WTC11 (cell line): ENCODE results near the gene SBF1.

Experiments used
- CREB1 ChIP-seq: sonication (generic); formaldehyde crosslinking; IDR thresholded peaks from 2 replicates; pipeline ENCODE4 v1.8.0; 2023; ENCODE audit warnings: mild to moderate bottlenecking, missing genetic modification reagents
- SP1 ChIP-seq: sonication (generic); formaldehyde crosslinking; conservative IDR thresholded peaks from 2 replicates; pipeline ENCODE4 v1.8.1; 2022; ENCODE audit warnings: missing genetic modification reagents
- TF ChIP-seq, protein P1 (sequence below): fragments of 200-600 bp; IDR thresholded peaks from 2 replicates; pipeline ENCODE4 v1.8.0; 2022; ENCODE audit warnings: antibody characterized with exemption
- TF ChIP-seq, protein P2 (sequence below): sonication (generic); formaldehyde crosslinking; IDR thresholded peaks from 2 replicates; pipeline ENCODE4 v1.8.1; 2023; ENCODE audit warnings: mild to moderate bottlenecking, missing genetic modification reagents, borderline replicate concordance
- TF ChIP-seq, protein P3 (sequence below): sonication (generic); formaldehyde crosslinking; IDR thresholded peaks from 2 replicates; pipeline ENCODE4 v1.8.0; 2023; ENCODE audit warnings: missing genetic modification reagents, mild to moderate bottlenecking, borderline replicate concordance

DNA sequence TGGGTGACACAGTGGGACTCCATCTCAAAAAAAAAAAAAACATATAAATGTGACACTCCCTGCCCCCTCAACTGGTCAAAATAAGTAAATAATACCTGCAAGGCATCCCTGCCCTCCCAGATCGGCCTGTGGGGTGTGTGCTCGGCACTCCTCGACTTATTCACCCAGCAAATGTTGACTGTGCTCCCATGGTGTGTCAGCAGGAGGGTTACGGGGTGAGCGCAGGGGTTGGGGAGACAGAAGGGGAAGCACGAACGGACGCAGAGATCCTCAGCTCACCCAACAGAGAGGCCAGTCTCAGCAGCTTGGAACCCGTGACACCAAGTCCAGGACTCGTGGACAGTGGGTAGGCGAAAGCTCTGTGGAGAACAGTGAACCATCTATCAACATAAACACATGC, 4.9 kb upstream of the SBF1 start:
- no peak for TF ChIP-seq SP1 (CRISPR knock-in tag)
- TF ChIP-seq, protein P1, sequence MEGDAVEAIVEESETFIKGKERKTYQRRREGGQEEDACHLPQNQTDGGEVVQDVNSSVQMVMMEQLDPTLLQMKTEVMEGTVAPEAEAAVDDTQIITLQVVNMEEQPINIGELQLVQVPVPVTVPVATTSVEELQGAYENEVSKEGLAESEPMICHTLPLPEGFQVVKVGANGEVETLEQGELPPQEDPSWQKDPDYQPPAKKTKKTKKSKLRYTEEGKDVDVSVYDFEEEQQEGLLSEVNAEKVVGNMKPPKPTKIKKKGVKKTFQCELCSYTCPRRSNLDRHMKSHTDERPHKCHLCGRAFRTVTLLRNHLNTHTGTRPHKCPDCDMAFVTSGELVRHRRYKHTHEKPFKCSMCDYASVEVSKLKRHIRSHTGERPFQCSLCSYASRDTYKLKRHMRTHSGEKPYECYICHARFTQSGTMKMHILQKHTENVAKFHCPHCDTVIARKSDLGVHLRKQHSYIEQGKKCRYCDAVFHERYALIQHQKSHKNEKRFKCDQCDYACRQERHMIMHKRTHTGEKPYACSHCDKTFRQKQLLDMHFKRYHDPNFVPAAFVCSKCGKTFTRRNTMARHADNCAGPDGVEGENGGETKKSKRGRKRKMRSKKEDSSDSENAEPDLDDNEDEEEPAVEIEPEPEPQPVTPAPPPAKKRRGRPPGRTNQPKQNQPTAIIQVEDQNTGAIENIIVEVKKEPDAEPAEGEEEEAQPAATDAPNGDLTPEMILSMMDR, result no peak
- TF ChIP-seq, protein P2, sequence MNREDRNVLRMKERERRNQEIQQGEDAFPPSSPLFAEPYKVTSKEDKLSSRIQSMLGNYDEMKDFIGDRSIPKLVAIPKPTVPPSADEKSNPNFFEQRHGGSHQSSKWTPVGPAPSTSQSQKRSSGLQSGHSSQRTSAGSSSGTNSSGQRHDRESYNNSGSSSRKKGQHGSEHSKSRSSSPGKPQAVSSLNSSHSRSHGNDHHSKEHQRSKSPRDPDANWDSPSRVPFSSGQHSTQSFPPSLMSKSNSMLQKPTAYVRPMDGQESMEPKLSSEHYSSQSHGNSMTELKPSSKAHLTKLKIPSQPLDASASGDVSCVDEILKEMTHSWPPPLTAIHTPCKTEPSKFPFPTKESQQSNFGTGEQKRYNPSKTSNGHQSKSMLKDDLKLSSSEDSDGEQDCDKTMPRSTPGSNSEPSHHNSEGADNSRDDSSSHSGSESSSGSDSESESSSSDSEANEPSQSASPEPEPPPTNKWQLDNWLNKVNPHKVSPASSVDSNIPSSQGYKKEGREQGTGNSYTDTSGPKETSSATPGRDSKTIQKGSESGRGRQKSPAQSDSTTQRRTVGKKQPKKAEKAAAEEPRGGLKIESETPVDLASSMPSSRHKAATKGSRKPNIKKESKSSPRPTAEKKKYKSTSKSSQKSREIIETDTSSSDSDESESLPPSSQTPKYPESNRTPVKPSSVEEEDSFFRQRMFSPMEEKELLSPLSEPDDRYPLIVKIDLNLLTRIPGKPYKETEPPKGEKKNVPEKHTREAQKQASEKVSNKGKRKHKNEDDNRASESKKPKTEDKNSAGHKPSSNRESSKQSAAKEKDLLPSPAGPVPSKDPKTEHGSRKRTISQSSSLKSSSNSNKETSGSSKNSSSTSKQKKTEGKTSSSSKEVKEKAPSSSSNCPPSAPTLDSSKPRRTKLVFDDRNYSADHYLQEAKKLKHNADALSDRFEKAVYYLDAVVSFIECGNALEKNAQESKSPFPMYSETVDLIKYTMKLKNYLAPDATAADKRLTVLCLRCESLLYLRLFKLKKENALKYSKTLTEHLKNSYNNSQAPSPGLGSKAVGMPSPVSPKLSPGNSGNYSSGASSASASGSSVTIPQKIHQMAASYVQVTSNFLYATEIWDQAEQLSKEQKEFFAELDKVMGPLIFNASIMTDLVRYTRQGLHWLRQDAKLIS (CRISPR knock-in tag), result no peak
- TF ChIP-seq, protein P3, sequence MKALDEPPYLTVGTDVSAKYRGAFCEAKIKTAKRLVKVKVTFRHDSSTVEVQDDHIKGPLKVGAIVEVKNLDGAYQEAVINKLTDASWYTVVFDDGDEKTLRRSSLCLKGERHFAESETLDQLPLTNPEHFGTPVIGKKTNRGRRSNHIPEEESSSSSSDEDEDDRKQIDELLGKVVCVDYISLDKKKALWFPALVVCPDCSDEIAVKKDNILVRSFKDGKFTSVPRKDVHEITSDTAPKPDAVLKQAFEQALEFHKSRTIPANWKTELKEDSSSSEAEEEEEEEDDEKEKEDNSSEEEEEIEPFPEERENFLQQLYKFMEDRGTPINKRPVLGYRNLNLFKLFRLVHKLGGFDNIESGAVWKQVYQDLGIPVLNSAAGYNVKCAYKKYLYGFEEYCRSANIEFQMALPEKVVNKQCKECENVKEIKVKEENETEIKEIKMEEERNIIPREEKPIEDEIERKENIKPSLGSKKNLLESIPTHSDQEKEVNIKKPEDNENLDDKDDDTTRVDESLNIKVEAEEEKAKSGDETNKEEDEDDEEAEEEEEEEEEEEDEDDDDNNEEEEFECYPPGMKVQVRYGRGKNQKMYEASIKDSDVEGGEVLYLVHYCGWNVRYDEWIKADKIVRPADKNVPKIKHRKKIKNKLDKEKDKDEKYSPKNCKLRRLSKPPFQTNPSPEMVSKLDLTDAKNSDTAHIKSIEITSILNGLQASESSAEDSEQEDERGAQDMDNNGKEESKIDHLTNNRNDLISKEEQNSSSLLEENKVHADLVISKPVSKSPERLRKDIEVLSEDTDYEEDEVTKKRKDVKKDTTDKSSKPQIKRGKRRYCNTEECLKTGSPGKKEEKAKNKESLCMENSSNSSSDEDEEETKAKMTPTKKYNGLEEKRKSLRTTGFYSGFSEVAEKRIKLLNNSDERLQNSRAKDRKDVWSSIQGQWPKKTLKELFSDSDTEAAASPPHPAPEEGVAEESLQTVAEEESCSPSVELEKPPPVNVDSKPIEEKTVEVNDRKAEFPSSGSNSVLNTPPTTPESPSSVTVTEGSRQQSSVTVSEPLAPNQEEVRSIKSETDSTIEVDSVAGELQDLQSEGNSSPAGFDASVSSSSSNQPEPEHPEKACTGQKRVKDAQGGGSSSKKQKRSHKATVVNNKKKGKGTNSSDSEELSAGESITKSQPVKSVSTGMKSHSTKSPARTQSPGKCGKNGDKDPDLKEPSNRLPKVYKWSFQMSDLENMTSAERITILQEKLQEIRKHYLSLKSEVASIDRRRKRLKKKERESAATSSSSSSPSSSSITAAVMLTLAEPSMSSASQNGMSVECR (CRISPR knock-in tag), result no peak
- no peak for TF ChIP-seq CREB1
